ENCODE measurements around the gene HSPA12B. TPM values are rescaled to one million over a fixed set of nuclear protein-coding genes. Genes with fewer than 3 reads are reported as not detected.

The HSPA12B gene
- total and polyA plus RNA-seq, 2 of the 8 experiments (the other 6 are each of a cell fraction or from before 2014, with no cell fraction given): 2.2 to 4.3 TPM

- peak; percentile 60 for TF ChIP-seq E2F6 (IDR thresholded peaks at IDR 0.05)
Measured at GRCh38 chr20:3751675-3752385, 19.3 kb downstream of the HSPA12B start (continued).

Measured in H1 (cell line).